Muscle layer of colon (tissue), 2 donors: ENCODE data around the gene ADARB2.
"Not testable (repeated sequence)": the region's sequence is repeated elsewhere in the genome, so short reads cannot be mapped to it uniquely, and the experiment has no call there.

ENCODE experiments used
- H3K27ac ChIP-seq: one replicate; pipeline ENCODE4 v1.7.0; 2013; ENCODE audit warnings: low read depth, mild to moderate bottlenecking, low read length, moderate library complexity
- H3K27me3 ChIP-seq, 2 donors: one replicate each; pipeline ENCODE4 v1.7.0; 2013; ENCODE audit warnings: low read length in 2 of 2, mild to moderate bottlenecking in 2 of 2; ENCODE audit not compliant: insufficient read depth in 2 of 2, control insufficient read depth in 1 of 2
- H3K36me3 ChIP-seq: one replicate; pipeline ENCODE4 v1.7.0; 2013; ENCODE audit warnings: mild to moderate bottlenecking, low read length; ENCODE audit not compliant: insufficient read depth
- H3K4me1 ChIP-seq: one replicate; pipeline ENCODE4 v1.7.0; 2013; ENCODE audit warnings: mild to moderate bottlenecking, low read length; ENCODE audit not compliant: insufficient read depth
- H3K4me3 ChIP-seq, 2 donors: one replicate each; pipeline ENCODE4 v1.7.0; 2013; ENCODE audit warnings: low read length in 2 of 2, low read depth in 1 of 2, mild to moderate bottlenecking in 1 of 2, moderate library complexity in 1 of 2
- H3K9ac ChIP-seq: one replicate; pipeline ENCODE4 v1.7.0; 2013; ENCODE audit warnings: low read length
- H3K9me3 ChIP-seq: one replicate; pipeline ENCODE4 v1.7.0; 2013; ENCODE audit warnings: mild to moderate bottlenecking, low read length
- donor health status: abdominal sarcoma.
- donor health status: Adenocarcinoma of cecum.

The ADARB2 gene

DNA sequence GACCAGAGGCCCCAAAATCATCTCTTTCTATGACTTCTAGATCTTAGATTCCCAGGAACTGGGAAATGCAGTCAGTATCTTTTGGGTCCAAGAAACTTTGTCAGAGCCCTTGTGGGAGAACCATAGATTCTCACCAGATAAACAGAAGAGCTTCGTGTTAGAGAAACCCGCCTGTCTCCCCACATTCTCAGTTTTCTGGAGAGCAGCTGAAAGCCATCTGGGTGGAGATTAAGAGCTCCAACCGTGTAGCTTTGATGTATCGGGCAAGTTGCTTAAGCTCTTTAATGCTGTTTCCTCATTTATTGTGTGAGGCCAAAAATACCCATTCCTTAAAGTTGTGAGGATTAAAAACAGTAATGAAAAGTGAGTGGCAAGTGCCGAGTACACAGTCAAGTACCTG, 573.5 kb downstream of the ADARB2 start:
- Histone ChIP-seq H3K9ac (no peak overlapping the region), H3K9me3 (no peaks in the 10 kb centered on the region), H3K27ac (no peak overlapping the region), H3K27me3 (no peaks in the 10 kb centered on the region), H3K36me3 (no peaks in the 10 kb centered on the region), H3K4me3 (no peak overlapping the region), H3K4me1 (no peaks in the 10 kb centered on the region)

DNA sequence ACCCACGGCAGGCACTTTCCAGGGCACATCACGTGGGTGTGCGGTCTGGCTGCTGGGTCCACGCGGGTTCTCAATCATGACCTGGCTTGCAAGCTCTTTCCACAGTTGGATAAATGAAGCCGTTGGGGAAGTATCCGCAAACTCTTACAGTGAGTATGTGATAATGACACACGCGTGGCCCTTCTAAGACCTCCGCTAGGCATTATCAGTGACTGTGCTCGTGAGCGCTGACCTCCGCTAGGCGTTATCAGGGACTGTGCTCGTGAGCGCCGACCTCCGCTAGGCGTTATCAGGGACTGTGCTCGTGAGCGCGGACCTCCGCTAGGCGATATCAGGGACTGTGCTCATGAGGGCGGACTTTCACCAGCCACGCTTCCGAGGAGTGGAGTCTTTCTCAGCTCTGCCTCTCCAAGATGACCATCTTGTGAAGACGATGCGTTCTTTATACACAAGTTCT, 574.1 kb downstream of the ADARB2 start:
- no peaks in the 10 kb centered on the region for H3K36me3 ChIP-seq
- no peaks in the 10 kb centered on the region for H3K4me1 ChIP-seq
- H3K4me3 ChIP-seq = no peak overlapping the region
- H3K27me3 ChIP-seq = no peaks in the 10 kb centered on the region
- no peak overlapping the region for H3K27ac ChIP-seq
- H3K9me3 ChIP-seq = no peaks in the 10 kb centered on the region
- H3K9ac ChIP-seq = no peak overlapping the region

DNA sequence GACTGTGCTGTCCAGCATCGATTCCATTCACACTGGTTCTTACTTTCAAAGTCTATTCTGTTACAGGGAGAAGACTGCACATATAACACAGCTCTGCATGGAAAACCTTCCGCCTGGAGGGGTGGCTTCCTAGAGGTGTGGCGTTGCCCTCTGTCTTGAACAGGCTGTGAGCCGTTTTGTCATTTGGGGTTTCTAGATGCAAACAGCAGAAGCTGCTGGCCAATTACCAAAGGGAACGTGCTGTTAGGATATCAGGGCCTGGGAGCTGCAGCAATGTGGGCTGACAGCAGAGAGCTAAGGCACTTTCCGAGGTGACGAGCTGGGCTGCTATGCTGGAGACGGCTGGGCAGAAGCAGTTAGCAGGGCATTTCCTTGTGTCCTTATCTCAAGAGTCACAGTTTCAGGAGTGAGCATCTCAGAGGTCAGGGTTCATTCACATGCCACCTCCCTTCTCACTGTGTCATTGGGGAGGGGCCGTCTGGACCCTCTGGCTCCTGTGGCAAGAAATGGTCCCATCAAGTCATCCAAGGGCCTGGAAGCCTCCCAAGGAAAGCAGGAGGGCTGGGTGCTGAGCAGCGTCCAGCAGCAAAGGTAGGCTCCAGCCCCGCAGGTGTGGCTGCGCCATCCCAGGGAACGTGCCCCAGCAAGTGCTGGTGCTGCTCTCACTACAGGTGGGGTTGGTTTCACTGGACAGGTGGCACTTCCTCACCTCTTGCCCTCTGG, 574.7 kb downstream of the ADARB2 start:
- H3K27ac ChIP-seq = no peak overlapping the region
- H3K4me3 ChIP-seq = no peak overlapping the region
- no peak overlapping the region for H3K9ac ChIP-seq
- H3K36me3 ChIP-seq = no peaks in the 10 kb centered on the region
- no peaks in the 10 kb centered on the region for H3K27me3 ChIP-seq
- H3K9me3 ChIP-seq = no peaks in the 10 kb centered on the region
- H3K4me1 ChIP-seq = no peaks in the 10 kb centered on the region

DNA sequence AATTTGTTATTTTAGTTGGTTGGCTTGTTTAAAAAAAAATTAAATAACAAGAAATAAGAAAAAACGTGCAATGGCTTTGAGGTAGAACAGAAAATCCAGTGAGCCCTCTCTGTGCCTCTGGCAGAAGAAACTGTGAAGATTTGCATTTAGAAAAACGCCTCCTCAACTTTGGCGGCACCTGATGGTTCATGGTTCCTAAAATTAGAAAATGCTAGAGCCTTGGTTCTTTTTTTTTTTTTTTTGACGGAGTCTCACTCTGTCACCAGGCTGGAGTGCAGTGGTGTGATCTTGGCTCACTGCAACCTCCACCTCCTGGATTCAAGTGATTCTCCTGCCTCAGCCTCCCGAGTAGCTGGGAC, 576.0 kb downstream of the ADARB2 start:
- not testable (repeated sequence) for H3K36me3 ChIP-seq, H3K9me3 ChIP-seq, H3K4me1 ChIP-seq, H3K9ac ChIP-seq, H3K4me3 ChIP-seq, H3K27me3 ChIP-seq, H3K27ac ChIP-seq

DNA sequence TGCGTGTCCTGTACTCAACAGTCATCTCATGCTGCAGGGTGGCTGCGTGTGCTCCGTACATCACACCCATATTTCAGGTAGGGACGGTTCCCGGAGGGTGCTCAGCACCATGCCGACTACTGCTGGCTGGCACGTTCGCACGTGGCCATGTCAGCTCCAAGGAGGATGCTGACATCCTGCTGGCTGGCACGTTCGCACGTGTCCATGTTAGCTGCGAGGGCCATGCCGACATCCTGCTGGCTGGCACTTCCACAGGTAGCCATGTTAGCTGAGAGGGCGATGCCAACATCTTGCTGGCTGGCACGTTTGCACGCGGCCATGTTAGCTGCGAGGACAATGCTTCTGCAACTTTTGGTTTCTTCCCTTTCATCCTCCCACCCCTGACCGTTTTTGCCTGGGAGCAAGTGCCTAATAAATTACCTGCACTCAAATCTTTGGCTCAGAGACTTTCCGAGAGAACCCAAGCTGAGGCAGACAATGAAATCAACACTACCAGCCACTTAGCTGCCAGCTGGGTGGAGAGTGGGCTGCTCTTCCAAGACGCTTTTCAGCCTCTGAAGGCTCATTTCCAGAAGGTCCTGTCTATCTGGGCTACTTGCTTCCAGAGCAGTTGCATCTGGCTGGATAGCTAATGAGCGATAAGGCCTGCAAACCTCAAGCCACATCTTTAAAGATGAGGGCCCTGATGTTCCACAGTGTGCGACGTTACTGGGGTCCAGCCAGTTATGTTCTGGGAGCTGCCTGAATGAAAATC, 576.6 kb downstream of the ADARB2 start:
- no peak overlapping the region for H3K27ac ChIP-seq
- H3K4me3 ChIP-seq = no peak overlapping the region
- no peaks in the 10 kb centered on the region for H3K9me3 ChIP-seq
- no peaks in the 10 kb centered on the region for H3K36me3 ChIP-seq
- H3K9ac ChIP-seq = no peak overlapping the region
- no peaks in the 10 kb centered on the region for H3K4me1 ChIP-seq
- H3K27me3 ChIP-seq = no peaks in the 10 kb centered on the region

DNA sequence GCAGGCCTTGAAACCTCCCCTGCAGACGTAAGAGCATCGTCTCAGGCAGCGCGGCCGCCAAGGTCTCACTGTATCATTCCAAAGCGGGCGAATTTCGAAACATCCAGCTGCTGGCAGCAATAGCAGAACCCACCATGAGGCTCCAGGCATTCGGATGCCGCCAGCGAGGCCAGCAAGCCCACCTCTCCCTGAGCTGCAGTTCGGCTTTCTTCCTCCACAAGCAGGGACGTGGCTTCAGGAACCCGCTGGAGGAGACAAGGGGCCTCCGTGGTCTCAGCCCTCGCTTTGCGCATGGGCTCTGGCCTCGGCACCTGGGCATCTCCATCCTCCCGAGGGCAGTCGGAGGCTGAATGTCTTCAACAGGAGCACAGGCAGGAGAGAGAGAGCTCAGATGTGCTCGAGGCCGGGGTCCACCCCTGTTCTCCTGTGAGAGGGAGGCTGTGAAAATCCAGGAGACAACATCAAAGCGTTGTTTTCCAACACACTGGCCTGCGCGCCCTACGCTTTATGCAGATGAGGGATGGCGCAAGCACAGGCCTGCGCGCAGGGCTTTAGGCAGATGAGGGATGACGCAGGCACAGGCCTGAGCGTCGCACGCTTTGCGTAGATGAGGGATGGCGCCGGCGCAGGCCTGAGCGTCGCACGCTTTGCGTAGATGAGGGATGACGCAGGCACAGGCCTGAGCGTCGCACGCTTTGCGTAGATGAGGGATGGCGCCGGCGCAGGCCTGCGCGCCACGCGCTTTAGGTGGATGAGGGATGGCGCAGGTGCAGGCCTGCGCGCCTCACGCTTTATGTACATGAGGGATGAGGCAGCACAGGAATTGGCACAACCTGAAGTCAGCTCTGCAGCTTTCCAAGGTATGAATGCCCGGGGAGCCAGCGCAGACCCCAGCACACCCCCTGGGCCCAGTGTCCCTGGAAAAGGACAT, 577.9 kb downstream of the ADARB2 start:
- no peak overlapping the region for H3K4me3 ChIP-seq
- H3K9ac ChIP-seq = no peak overlapping the region
- no peaks in the 10 kb centered on the region for H3K9me3 ChIP-seq
- H3K27ac ChIP-seq = no peak overlapping the region
- no peaks in the 10 kb centered on the region for H3K4me1 ChIP-seq
- no peaks in the 10 kb centered on the region for H3K36me3 ChIP-seq
- H3K27me3 ChIP-seq = no peaks in the 10 kb centered on the region

DNA sequence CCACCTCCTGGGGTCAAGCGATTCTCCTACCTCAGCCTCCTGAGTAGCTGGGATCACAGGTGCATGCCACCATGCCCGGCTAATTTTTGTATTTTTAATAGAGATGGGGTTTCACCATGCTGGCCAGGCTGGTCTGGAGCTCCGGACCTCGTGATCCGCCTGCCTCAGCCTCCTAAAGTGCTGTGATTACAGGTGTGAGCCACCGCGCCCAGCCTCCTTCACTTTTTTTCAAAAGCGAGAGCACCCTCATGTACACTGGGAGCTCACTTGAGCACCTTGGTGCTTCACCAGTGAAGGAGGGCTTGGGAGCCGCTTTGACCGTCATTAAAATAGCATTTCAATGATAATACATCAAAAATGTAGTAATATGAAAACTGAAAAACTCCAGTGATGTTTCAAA, 578.8 kb downstream of the ADARB2 start:
- H3K9me3 ChIP-seq, H3K27me3 ChIP-seq, H3K36me3 ChIP-seq, H3K9ac ChIP-seq, H3K4me3 ChIP-seq, H3K27ac ChIP-seq, H3K4me1 ChIP-seq: not testable (repeated sequence)

DNA sequence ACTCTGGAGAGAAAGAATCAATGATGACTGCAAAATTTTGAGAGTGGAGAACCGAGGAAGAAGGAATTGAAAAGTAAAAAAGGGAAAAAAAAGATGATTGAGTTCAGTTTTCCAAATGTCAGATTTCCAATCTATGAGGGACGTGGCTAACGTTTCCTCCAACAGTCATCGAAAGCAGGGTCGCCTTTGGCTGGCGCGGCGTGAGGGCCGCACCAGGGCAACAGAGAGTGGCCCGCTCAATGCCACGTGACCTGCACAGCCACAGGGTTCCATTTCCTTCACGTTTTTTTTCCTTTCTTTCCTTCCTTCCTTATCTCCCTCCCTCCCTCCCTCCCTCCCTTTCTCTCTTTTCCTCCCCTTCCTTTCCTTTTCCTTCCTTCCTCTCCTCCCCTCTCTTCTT, 579.3 kb downstream of the ADARB2 start:
- no peaks in the 10 kb centered on the region for H3K4me1 ChIP-seq
- no peaks in the 10 kb centered on the region for H3K36me3 ChIP-seq
- H3K9ac ChIP-seq = no peak overlapping the region
- no peak overlapping the region for H3K4me3 ChIP-seq
- no peaks in the 10 kb centered on the region for H3K9me3 ChIP-seq
- H3K27ac ChIP-seq = no peak overlapping the region
- no peaks in the 10 kb centered on the region for H3K27me3 ChIP-seq

DNA sequence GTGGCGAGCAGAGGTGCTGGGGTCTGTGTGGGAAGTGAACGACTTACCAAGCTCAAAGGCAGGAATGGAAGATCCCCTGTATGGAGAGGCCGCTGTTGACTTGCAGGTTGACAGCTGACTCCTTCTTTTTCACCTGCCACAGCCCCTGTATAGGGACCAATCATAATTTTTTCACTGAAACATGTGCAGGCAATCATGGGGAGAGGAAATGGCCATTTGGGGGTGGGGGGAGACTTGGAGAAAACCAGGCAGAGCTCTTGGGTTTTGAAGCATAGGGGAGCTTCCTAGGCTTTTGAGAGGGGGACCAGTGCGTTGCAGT, 579.8 kb downstream of the ADARB2 start:
- Histone ChIP-seq H3K4me3 (no peak overlapping the region), H3K9ac (no peak overlapping the region), H3K9me3 (no peaks in the 10 kb centered on the region), H3K27me3 (no peaks in the 10 kb centered on the region), H3K36me3 (no peaks in the 10 kb centered on the region), H3K27ac (no peak overlapping the region), H3K4me1 (no peaks in the 10 kb centered on the region)

DNA sequence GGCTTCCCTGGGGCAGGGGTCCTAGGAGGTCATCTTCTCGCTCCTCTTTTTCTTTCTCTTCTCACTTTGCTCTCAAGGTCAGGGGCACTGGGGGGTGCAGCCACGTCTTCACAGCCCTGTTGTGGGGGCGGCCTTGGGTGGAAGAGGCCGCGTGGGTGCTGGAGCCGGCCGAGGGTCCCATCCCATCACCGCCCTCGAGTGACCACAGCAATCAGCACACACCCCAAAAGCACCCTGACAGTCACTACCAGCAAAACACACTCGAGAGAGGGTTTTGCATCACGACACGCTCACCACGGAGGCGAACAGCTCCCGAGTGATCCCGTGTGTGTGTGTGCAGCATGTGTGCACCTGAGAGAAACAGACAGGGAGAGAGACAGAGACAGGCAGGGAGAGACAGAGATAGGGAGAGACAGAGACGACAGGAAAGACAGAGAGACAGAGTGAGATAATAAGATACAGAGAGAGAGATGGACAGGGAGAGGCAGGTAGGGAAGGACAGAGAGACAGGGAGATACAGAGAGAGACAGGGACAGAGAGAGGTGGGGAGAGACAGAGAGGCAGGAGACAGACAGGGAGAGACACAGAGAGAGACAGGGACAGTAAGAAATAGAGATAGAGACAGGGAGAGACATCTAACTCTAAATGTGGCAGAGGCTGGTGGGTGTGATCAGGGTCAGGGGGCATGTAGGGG, 580.3 kb downstream of the ADARB2 start:
- no peak overlapping the region for H3K27ac ChIP-seq
- no peaks in the 10 kb centered on the region for H3K9me3 ChIP-seq
- no peak overlapping the region for H3K4me3 ChIP-seq
- no peaks in the 10 kb centered on the region for H3K36me3 ChIP-seq
- H3K4me1 ChIP-seq = no peaks in the 10 kb centered on the region
- no peaks in the 10 kb centered on the region for H3K27me3 ChIP-seq
- no peak overlapping the region for H3K9ac ChIP-seq

DNA sequence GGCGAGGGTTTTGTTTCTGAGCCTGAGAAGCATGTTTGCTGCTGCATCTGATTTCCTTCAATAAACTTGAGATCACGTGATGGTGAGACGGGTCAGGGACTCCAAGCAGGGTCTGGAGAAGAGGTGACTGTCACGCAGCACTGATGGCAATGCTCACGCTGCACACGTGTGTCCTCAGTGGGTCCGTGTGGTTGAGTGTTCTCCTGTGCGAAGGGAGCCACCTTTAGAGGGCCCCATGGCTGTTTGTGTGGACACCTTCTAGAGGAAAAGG, 580.8 kb downstream of the ADARB2 start:
- no peaks in the 10 kb centered on the region for H3K4me1 ChIP-seq
- no peaks in the 10 kb centered on the region for H3K36me3 ChIP-seq
- no peaks in the 10 kb centered on the region for H3K9me3 ChIP-seq
- no peak overlapping the region for H3K9ac ChIP-seq
- H3K27me3 ChIP-seq = no peaks in the 10 kb centered on the region
- H3K4me3 ChIP-seq = no peak overlapping the region
- no peak overlapping the region for H3K27ac ChIP-seq
